ENCODE measurements around the gene TULP4.
"Not testable (repeated sequence)": the region's sequence is repeated elsewhere in the genome, so short reads cannot be mapped to it uniquely, and the experiment has no call there.

TULP4 gene

GRCh38 chr6:158552055-158552795, 240.0 kb downstream of the TULP4 start:
- FAIRE-seq (no peak), DNase-seq (ENCODE audit: low spot score) (no peak)

GRCh38 chr6:158552796-158553138, 240.5 kb downstream of the TULP4 start:
- FAIRE-seq (no peak), DNase-seq (ENCODE audit: low spot score) (no peak)

- DNase-seq (ENCODE audit: low spot score) (no peak), FAIRE-seq (no peak)
These were observed 242.5 kb downstream of the TULP4 start for GRCh38 chr6:158554611-158555361.

GRCh38 chr6:158556113-158556512, 243.8 kb downstream of the TULP4 start:
- FAIRE-seq (no peak), DNase-seq (ENCODE audit: low spot score) (no peak)

GRCh38 chr6:158557110-158557509, 244.8 kb downstream of the TULP4 start:
- not testable (repeated sequence) for DNase-seq (ENCODE audit: low spot score); FAIRE-seq

GRCh38 chr6:158557927-158558326, 245.7 kb downstream of the TULP4 start:
- FAIRE-seq, result no peak
- DNase-seq (ENCODE audit: low spot score), result no peak

GRCh38 chr6:158558415-158559306, 246.4 kb downstream of the TULP4 start:
- FAIRE-seq (no peak), DNase-seq (ENCODE audit: low spot score) (no peak)

- FAIRE-seq, result no peak
- DNase-seq (ENCODE audit: low spot score), result no peak
These were observed 247.2 kb downstream of the TULP4 start for GRCh38 chr6:158559338-158559894.

- DNase-seq (ENCODE audit: low spot score) (peak; percentile 52), FAIRE-seq (no peak)
These were observed 247.9 kb downstream of the TULP4 start, which contains the start of gene TMEM181 for GRCh38 chr6:158559895-158560835. Gene TMEM181 (plus strand): TSS chr6:158560091. CDS start chr6:158560225, 134 bp downstream.

- no peak for FAIRE-seq
These were observed 248.6 kb downstream of the TULP4 start for GRCh38 chr6:158560836-158561320.

More at GRCh38 chr6:158560836-158561320, 248.6 kb downstream of the TULP4 start:
- no peak for DNase-seq (ENCODE audit: low spot score)

All from RCC 7860 (cell line).